ENCODE results near the gene PLXNA4.

PLXNA4 gene

GRCh38 chr7:132083126-132083525 lies 493.1 kb downstream of the PLXNA4 start:
- no peak overlapping the region for H3K4me3 ChIP-seq (ENCODE audit: low read depth, low read length)
- in situ Hi-C loops (cut with HindIII; ENCODE audit: low pct_ligation_motif_present, low sequenced_read_pairs): no loop called here
- H3K27me3 ChIP-seq (replicated peaks): no peaks in the 10 kb centered on the region
- TF ChIP-seq CTCF (IDR thresholded peaks at IDR 0.05; ENCODE audit: low read depth, low read length, missing control alignments): no peak
- H3K36me3 ChIP-seq (replicated peaks): no peaks in the 10 kb centered on the region
- H3K27ac ChIP-seq: no peak overlapping the region
- DNase-seq: no peak

- no peak for TF ChIP-seq CTCF (IDR thresholded peaks at IDR 0.05; ENCODE audit: low read depth, low read length, missing control alignments)
- no peaks in the 10 kb centered on the region for H3K36me3 ChIP-seq (replicated peaks)
- in situ Hi-C loops (cut with HindIII; ENCODE audit: low pct_ligation_motif_present, low sequenced_read_pairs): no loop called here
- no peak overlapping the region for H3K4me3 ChIP-seq (ENCODE audit: low read depth, low read length)
- no peaks in the 10 kb centered on the region for H3K27me3 ChIP-seq (replicated peaks)
- DNase-seq: no peak
- no peak overlapping the region for H3K27ac ChIP-seq
Measured at GRCh38 chr7:132082394-132082793, 493.9 kb downstream of the PLXNA4 start.

GRCh38 chr7:132081686-132082085 lies 494.6 kb downstream of the PLXNA4 start:
- in situ Hi-C loops (cut with HindIII; ENCODE audit: low pct_ligation_motif_present, low sequenced_read_pairs): no loop called here
- Histone ChIP-seq H3K27me3 (replicated peaks) (no peaks in the 10 kb centered on the region), H3K36me3 (replicated peaks) (no peaks in the 10 kb centered on the region), H3K4me3 (ENCODE audit: low read depth, low read length) (no peak overlapping the region), H3K27ac (no peak overlapping the region)
- no peak for DNase-seq
- TF ChIP-seq CTCF (IDR thresholded peaks at IDR 0.05; ENCODE audit: low read depth, low read length, missing control alignments): no peak

DNA sequence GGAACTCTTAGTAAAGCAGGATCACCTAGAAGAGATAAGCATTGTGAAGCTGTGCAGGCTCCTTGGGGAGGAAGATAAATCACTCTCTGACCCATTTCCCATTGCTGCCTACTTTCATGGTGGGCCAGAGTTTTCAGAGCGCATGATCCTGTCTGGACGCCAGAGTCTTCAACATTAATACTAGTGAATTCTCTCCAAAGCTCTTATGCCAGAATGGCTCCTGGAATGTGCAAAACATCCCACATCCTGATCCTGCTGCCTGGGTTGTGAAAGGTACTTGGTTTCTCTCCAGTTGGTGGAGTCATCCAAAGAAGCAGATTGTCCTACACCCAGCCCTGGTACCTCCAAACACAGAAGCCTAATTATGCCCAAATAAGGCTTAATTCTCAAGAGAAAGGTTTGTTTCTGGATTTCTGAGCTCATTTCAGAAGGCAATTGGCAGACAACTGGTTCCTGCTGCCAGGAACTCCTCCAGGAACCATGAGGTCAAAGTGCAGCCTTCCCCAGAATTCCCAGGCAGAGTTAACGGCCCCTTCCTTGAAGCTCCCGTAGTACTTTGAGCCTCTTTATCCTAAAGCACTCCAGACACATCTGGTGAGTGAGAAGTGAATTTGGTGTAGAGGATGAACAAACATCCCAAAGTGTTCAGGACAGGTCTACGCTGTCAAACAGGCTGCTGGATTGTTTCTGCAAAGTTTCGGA lies 495.2 kb downstream of the PLXNA4 start:
- peaks cover 2% of the 10 kb centered on the region for H3K27me3 ChIP-seq (replicated peaks)
- in situ Hi-C loops (cut with HindIII; ENCODE audit: low pct_ligation_motif_present, low sequenced_read_pairs): no loop called here
- H3K4me3 ChIP-seq (ENCODE audit: low read depth, low read length): no peak overlapping the region
- no peaks in the 10 kb centered on the region for H3K36me3 ChIP-seq (replicated peaks)
- DNase-seq: no peak
- TF ChIP-seq CTCF (IDR thresholded peaks at IDR 0.05; ENCODE audit: low read depth, low read length, missing control alignments): no peak
- no peak overlapping the region for H3K27ac ChIP-seq

GRCh38 chr7:132080467-132080866 lies 495.8 kb downstream of the PLXNA4 start:
- no peaks in the 10 kb centered on the region for H3K36me3 ChIP-seq (replicated peaks)
- H3K27ac ChIP-seq: no peak overlapping the region
- no peak for DNase-seq
- no peak overlapping the region for H3K4me3 ChIP-seq (ENCODE audit: low read depth, low read length)
- TF ChIP-seq CTCF (IDR thresholded peaks at IDR 0.05; ENCODE audit: low read depth, low read length, missing control alignments): no peak
- H3K27me3 ChIP-seq (replicated peaks): peaks cover 2% of the 10 kb centered on the region
- in situ Hi-C loops (cut with HindIII; ENCODE audit: low pct_ligation_motif_present, low sequenced_read_pairs): no loop called here

Data from brain microvascular endothelial cell (primary cell).